Small intestine (tissue), 7 donors: ENCODE results near the gene PPP1R37. TPM values are rescaled to one million over a fixed set of nuclear protein-coding genes. Genes with fewer than 3 reads are reported as not detected.
"Not testable (repeated sequence)": the region's sequence is repeated elsewhere in the genome, so short reads cannot be mapped to it uniquely, and the experiment has no call there.

Experiments used
- DNase-seq, 2 donors: peaks; one replicate each; pipeline versions ENCODE4 v3.0.0 to v3.0.0-alpha.2; 2013
- FAIRE-seq: peaks from 2 replicates; lab custom pipeline; 2012; peaks lifted over from hg19 to GRCh38; lab: Jason Lieb, UNC
- H3K27ac ChIP-seq, 3 donors: one replicate each; pipeline ENCODE4 v1.5.1; 2013; ENCODE audit warnings: low read length in 2 of 3, mild to moderate bottlenecking in 2 of 3, control low read depth in 1 of 3, inconsistent platforms in 1 of 3, low read depth in 1 of 3, moderate library complexity in 1 of 3
- H3K27me3 ChIP-seq, 3 donors: one replicate each; pipeline ENCODE4 v1.6.1; 2013; ENCODE audit warnings: low read length in 3 of 3, inconsistent platforms in 1 of 3; ENCODE audit not compliant: control insufficient read depth in 3 of 3, insufficient read depth in 3 of 3
- H3K36me3 ChIP-seq, 3 donors: one replicate each; pipeline ENCODE4 v1.6.1; 2013; ENCODE audit warnings: low read length in 3 of 3, inconsistent platforms in 1 of 3, low read depth in 1 of 3, mild to moderate bottlenecking in 1 of 3, moderate library complexity in 1 of 3; ENCODE audit not compliant: control insufficient read depth in 3 of 3, insufficient read depth in 2 of 3
- H3K4me1 ChIP-seq, 3 donors: one replicate each; pipeline ENCODE4 v1.6.1; 2013; ENCODE audit warnings: low read length in 2 of 3, inconsistent platforms in 1 of 3, low read depth in 1 of 3, mild to moderate bottlenecking in 1 of 3, moderate library complexity in 1 of 3; ENCODE audit not compliant: control insufficient read depth in 3 of 3, insufficient read depth in 2 of 3
- H3K4me3 ChIP-seq, 3 donors: one replicate each; pipeline ENCODE4 v1.5.1; 2013; ENCODE audit warnings: low read length in 3 of 3, control low read depth in 1 of 3, inconsistent platforms in 1 of 3, low read depth in 1 of 3, mild to moderate bottlenecking in 1 of 3, moderate library complexity in 1 of 3
- H3K9me3 ChIP-seq, 2 donors: one replicate each; pipeline ENCODE4 v1.6.1; 2013; ENCODE audit warnings: low read depth in 1 of 2, low read length in 1 of 2; ENCODE audit not compliant: control insufficient read depth in 2 of 2, insufficient read depth in 1 of 2
- WGBS, 3 donors: extraction: QIAGEN DNeasy Blood & Tissue Kit; methylation state at CpG; one replicate each; pipeline ENCODE4 v1.1.7; 2013; 5-methylcytosine and 5-hydroxymethylcytosine counted together
- polyA plus RNA-seq, 4 donors: library from polyadenylated mRNA; stranded (reverse) in 3 of 4; unstranded in 1 of 4; fragments of 200-250 nt in 3 of 4; fragments of 120-200 nt in 1 of 4; gene quantifications; one replicate each; pipeline versions ENCODE4 v1.2.1 to v1.2.3, GENCODE V29; 2013
- donor health status: healthy with polysubstance abuse.
- donor health status: control.
- donor health status: control.
- donor health status: Bipolar disorder and iron deficiency.
- donor health status: healthy.

Gene PPP1R37
- polyA plus RNA-seq, 4 donors: 19.5 to 47.0 (median 31.6) TPM

GRCh38 chr19:45100846-45101252, 7.9 kb downstream of the PPP1R37 start:
- H3K36me3 ChIP-seq: peaks cover 0 to 73% (median 0%) of the 10 kb centered on the region in 3 donors
- no peak overlapping the region for H3K4me3 ChIP-seq
- H3K9me3 ChIP-seq: no peaks in the 10 kb centered on the region
- H3K27me3 ChIP-seq: no peaks in the 10 kb centered on the region
- 19 to 68% (median 38%) methylated on average over 8 of the region's 8 CpGs for WGBS, 3 donors
- peaks cover 31 to 94% (median 40%) of the 10 kb centered on the region in 3 donors for H3K4me1 ChIP-seq
- peak; percentile 88 to 89 for DNase-seq
- FAIRE-seq: no peak
- H3K27ac ChIP-seq: peak overlapping the region; percentile 70 to 98 (median 86)

GRCh38 chr19:45101806-45102205, 8.8 kb downstream of the PPP1R37 start:
- no peak overlapping the region for H3K4me3 ChIP-seq
- peak overlapping the region; percentile 53 to 98 (median 70) for H3K27ac ChIP-seq
- H3K4me1 ChIP-seq: peaks cover 30 to 91% (median 40%) of the 10 kb centered on the region in 3 donors
- H3K36me3 ChIP-seq: peaks cover 0 to 66% (median 0%) of the 10 kb centered on the region in 3 donors
- no peak for FAIRE-seq
- 70 to 81% (median 77%) methylated on average over 8 of the region's 8 CpGs for WGBS, 3 donors
- no peak for DNase-seq
- no peaks in the 10 kb centered on the region for H3K9me3 ChIP-seq
- H3K27me3 ChIP-seq: no peaks in the 10 kb centered on the region

- Histone ChIP-seq H3K36me3 (peaks cover 0 to 63% (median 0%) of the 10 kb centered on the region in 3 donors), H3K27ac (peak overlapping the region in 2 of 3 donors; percentile 4 to 98), H3K4me1 (peaks cover 30 to 84% (median 37%) of the 10 kb centered on the region in 3 donors), H3K9me3 (no peaks in the 10 kb centered on the region), H3K27me3 (no peaks in the 10 kb centered on the region), H3K4me3 (no peak overlapping the region)
- DNase-seq (no peak), FAIRE-seq (no peak)
- WGBS, 3 donors: 94 to 95% (median 95%) methylated on average over 7 of the region's 7 CpGs
These were observed 9.5 kb downstream of the PPP1R37 start for GRCh38 chr19:45102481-45102880.

- peak overlapping the region in 1 of 3 donors; percentile 13 for H3K4me3 ChIP-seq
- peaks cover 0 to 58% (median 0%) of the 10 kb centered on the region in 3 donors for H3K36me3 ChIP-seq
- DNase-seq: peak in 1 of 2 donors; percentile 47
- FAIRE-seq: no peak
- peak overlapping the region in 2 of 3 donors; percentile 69 to 98 for H3K27ac ChIP-seq
- H3K27me3 ChIP-seq: no peaks in the 10 kb centered on the region
- WGBS, 3 donors: 38 to 69% (median 68%) methylated on average over 14 to 15 of the region's 15 CpGs
- H3K9me3 ChIP-seq: no peaks in the 10 kb centered on the region
- peaks cover 27 to 78% (median 31%) of the 10 kb centered on the region in 3 donors for H3K4me1 ChIP-seq
These were observed 10.2 kb downstream of the PPP1R37 start for GRCh38 chr19:45103156-45103507.

- DNase-seq: peak in 1 of 2 donors; percentile 91
- no peak for FAIRE-seq
These were observed 10.7 kb downstream of the PPP1R37 start for GRCh38 chr19:45103508-45104319.

GRCh38 chr19:45104658-45105349, 11.8 kb downstream of the PPP1R37 start:
- Histone ChIP-seq H3K4me1 (peaks cover 21 to 68% (median 22%) of the 10 kb centered on the region in 3 donors), H3K27ac (peak overlapping the region; percentile 44 to 98 (median 69)), H3K27me3 (no peaks in the 10 kb centered on the region), H3K4me3 (no peak overlapping the region), H3K9me3 (no peaks in the 10 kb centered on the region), H3K36me3 (peaks cover 0 to 59% (median 0%) of the 10 kb centered on the region in 3 donors)
- 52 to 56% (median 55%) methylated on average over 16 of the region's 16 CpGs for WGBS, 3 donors
- peak; percentile 55 to 62 for DNase-seq
- no peak for FAIRE-seq

More at GRCh38 chr19:45103508-45104319, 10.7 kb downstream of the PPP1R37 start:
- H3K36me3 ChIP-seq: peaks cover 0 to 58% (median 0%) of the 10 kb centered on the region in 3 donors
- no peaks in the 10 kb centered on the region for H3K27me3 ChIP-seq
- H3K9me3 ChIP-seq: no peaks in the 10 kb centered on the region
- H3K27ac ChIP-seq: peak overlapping the region; percentile 44 to 98 (median 69)
- H3K4me1 ChIP-seq: peaks cover 22 to 73% (median 27%) of the 10 kb centered on the region in 3 donors
- H3K4me3 ChIP-seq: peak overlapping the region in 1 of 3 donors; percentile 13
- 34 to 38% (median 37%) methylated on average over 26 of the region's 26 CpGs for WGBS, 3 donors

GRCh38 chr19:45106363-45106762, 13.4 kb downstream of the PPP1R37 start:
- not testable (repeated sequence) for H3K27me3 ChIP-seq, H3K27ac ChIP-seq, H3K9me3 ChIP-seq, H3K4me3 ChIP-seq, DNase-seq, FAIRE-seq
- 87 to 93% (median 91%) methylated on average over 11 of the region's 11 CpGs for WGBS, 3 donors
- peaks cover 19 to 56% (median 19%) of the 10 kb centered on the region in 3 donors for H3K4me1 ChIP-seq
- peaks cover 0 to 49% (median 0%) of the 10 kb centered on the region in 3 donors for H3K36me3 ChIP-seq

GRCh38 chr19:45107621-45108150, 14.7 kb downstream of the PPP1R37 start:
- FAIRE-seq (no peak), DNase-seq (no peak)
- peaks cover 0 to 43% (median 0%) of the 10 kb centered on the region in 3 donors for H3K36me3 ChIP-seq
- 82 to 91% (median 86%) methylated on average over 12 of the region's 12 CpGs for WGBS, 3 donors
- H3K4me1 ChIP-seq: peaks cover 19 to 54% (median 24%) of the 10 kb centered on the region in 3 donors
- H3K9me3 ChIP-seq: no peaks in the 10 kb centered on the region
- H3K27me3 ChIP-seq: no peaks in the 10 kb centered on the region
- H3K4me3 ChIP-seq: no peak overlapping the region
- no peak overlapping the region for H3K27ac ChIP-seq
